Vagina (tissue), 2 donors: ENCODE data around the gene ELAVL1. TPM values are rescaled to one million over a fixed set of nuclear protein-coding genes. Genes with fewer than 3 reads are reported as not detected.

ENCODE experiments used
- DNase-seq, 2 donors: peaks; one replicate each; pipeline ENCODE4 v3.0.0-alpha.2; 2017; ENCODE audit errors: extremely low spot score in 2 of 2
- H3K27ac ChIP-seq: fragments of 200-600 bp; sonication (generic); one replicate; pipeline ENCODE4 v1.5.1; 2019
- H3K27me3 ChIP-seq: fragments of 200-600 bp; sonication (generic); one replicate; pipeline ENCODE4 v1.5.1; 2019
- H3K36me3 ChIP-seq, 2 donors: fragments of 200-600 bp; sonication (generic); one replicate each; pipeline ENCODE4 v1.5.1; 2017 to 2019
- H3K4me1 ChIP-seq: fragments of 200-600 bp; sonication (generic); one replicate; pipeline ENCODE4 v1.5.1; 2019
- H3K4me3 ChIP-seq, 2 donors: fragments of 200-600 bp; sonication (generic); 1 replicate in 1 of 2; 2 replicates in 1 of 2; pipeline ENCODE4 v1.5.1; 2016 to 2019
- H3K9me3 ChIP-seq: fragments of 200-600 bp; sonication (generic); one replicate; pipeline ENCODE4 v1.5.1; 2019
- CTCF ChIP-seq, 3 experiments: fragments of 450-650 bp in 2 of 3; fragments of 200-600 bp in 1 of 3; sonication (generic) in 1 of 3; IDR thresholded peaks; one replicate each; pipeline ENCODE4 v1.5.1; 2017 to 2019; ENCODE audit warnings: antibody characterized with exemption in 3 of 3, mild to moderate bottlenecking in 2 of 3, moderate library complexity in 2 of 3
- POLR2A ChIP-seq, 2 donors: fragments of 450-650 bp; IDR thresholded peaks; one replicate each; pipeline ENCODE4 v1.6.1; 2017; ENCODE audit warnings: antibody characterized with exemption in 2 of 2, mild to moderate bottlenecking in 2 of 2, moderate library complexity in 2 of 2
- POLR2AphosphoS5 ChIP-seq, 2 donors: sonication (generic); formaldehyde crosslinking; IDR thresholded peaks; one replicate each; pipeline ENCODE4 v1.9.0; 2017; ENCODE audit warnings: antibody characterized with exemption in 2 of 2, mild to moderate bottlenecking in 2 of 2, low read depth in 1 of 2; ENCODE audit not compliant: insufficient read depth in 1 of 2
- intact Hi-C: fragments of 100-400 bp; cut with DNase I; formaldehyde crosslinking; loops from one replicate; pipeline ENCODE4 v1.15.1; 2023
- total RNA-seq: library from RNA; depleted of rRNA; stranded (reverse); fragments of >200 nt; gene quantifications from one replicate; pipeline ENCODE4 v1.2.3, GENCODE V29; 2016

Gene ELAVL1
- total RNA-seq, 1 donor from 2014 or later = 40.5 TPM

- Histone ChIP-seq H3K4me1 (peaks cover 31% of the 10 kb centered on the region), H3K9me3 (no peaks in the 10 kb centered on the region), H3K27ac (no peak overlapping the region), H3K4me3 (no peak overlapping the region), H3K27me3 (no peaks in the 10 kb centered on the region), H3K36me3 (peaks cover 0 to 41% of the 10 kb centered on the region in 2 donors)
- TF ChIP-seq CTCF (IDR thresholded peaks at IDR 0.05) = no peak
- no peak for TF ChIP-seq POLR2A (IDR thresholded peaks at IDR 0.05)
- TF ChIP-seq POLR2AphosphoS5 (IDR thresholded peaks at IDR 0.05; ENCODE audit: insufficient read depth in 1 of 2, low read depth in 1 of 2) = no peak
- intact Hi-C loops = loop anchor here (10.0 kb wide), 1 partner anchor 91 kb away; the partner anchor contains the start of gene ELAVL1
- no peak for DNase-seq
Measured at GRCh38 chr19:7913652-7914051, 91.8 kb downstream of the ELAVL1 start.

GRCh38 chr19:7912697-7913564 lies 92.5 kb downstream of the ELAVL1 start:
- Histone ChIP-seq H3K36me3 (peaks cover 0 to 41% of the 10 kb centered on the region in 2 donors), H3K4me1 (peaks cover 30% of the 10 kb centered on the region), H3K27me3 (no peaks in the 10 kb centered on the region), H3K9me3 (no peaks in the 10 kb centered on the region), H3K27ac (no peak overlapping the region), H3K4me3 (no peak overlapping the region)
- intact Hi-C loops = loop anchor here (10.0 kb wide), 1 partner anchor 92 kb away; the partner anchor contains the start of gene ELAVL1
- no peak for DNase-seq
- TF ChIP-seq POLR2A (IDR thresholded peaks at IDR 0.05) (no peak), POLR2AphosphoS5 (IDR thresholded peaks at IDR 0.05; ENCODE audit: insufficient read depth in 1 of 2, low read depth in 1 of 2) (no peak), CTCF (IDR thresholded peaks at IDR 0.05) (no peak)

DNA sequence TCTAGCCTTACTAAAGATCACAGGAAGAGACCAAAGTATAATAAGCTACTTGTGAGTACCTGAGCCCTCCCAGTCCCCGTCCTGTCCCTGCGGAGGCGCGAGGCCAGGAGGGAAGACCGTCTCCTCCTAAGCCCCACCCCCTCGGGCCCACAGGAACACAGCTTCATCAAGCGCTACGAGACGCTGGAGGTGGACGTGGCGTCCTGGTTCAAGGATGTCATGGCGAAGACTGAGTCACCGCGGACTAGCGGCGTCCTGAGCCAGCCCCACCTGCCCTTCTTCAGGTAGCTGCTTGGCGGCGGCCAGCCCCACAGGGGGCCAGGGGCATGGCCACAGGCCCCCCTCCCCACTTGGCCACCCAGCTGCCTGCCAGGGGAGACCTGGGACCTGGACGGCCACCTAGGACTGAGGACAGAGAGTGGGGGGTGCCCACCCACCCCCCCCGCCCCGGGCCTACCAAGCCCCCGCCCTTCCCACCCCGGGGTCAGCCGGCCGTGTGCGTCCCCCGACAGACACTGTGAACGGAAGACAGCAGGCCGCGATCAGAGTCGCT lies 93.2 kb downstream of the ELAVL1 start:
- H3K36me3 ChIP-seq = peaks cover 0 to 41% of the 10 kb centered on the region in 2 donors
- H3K27ac ChIP-seq = no peak overlapping the region
- no peaks in the 10 kb centered on the region for H3K27me3 ChIP-seq
- DNase-seq = no peak
- H3K4me1 ChIP-seq = peaks cover 30% of the 10 kb centered on the region
- intact Hi-C loops = loop anchor here (10.0 kb wide), 1 partner anchor 93 kb away; the partner anchor contains the start of gene ELAVL1
- no peaks in the 10 kb centered on the region for H3K9me3 ChIP-seq
- TF ChIP-seq CTCF (IDR thresholded peaks at IDR 0.05) = no peak
- no peak for TF ChIP-seq POLR2A (IDR thresholded peaks at IDR 0.05)
- TF ChIP-seq POLR2AphosphoS5 (IDR thresholded peaks at IDR 0.05; ENCODE audit: insufficient read depth in 1 of 2, low read depth in 1 of 2) = no peak
- H3K4me3 ChIP-seq = no peak overlapping the region

DNA sequence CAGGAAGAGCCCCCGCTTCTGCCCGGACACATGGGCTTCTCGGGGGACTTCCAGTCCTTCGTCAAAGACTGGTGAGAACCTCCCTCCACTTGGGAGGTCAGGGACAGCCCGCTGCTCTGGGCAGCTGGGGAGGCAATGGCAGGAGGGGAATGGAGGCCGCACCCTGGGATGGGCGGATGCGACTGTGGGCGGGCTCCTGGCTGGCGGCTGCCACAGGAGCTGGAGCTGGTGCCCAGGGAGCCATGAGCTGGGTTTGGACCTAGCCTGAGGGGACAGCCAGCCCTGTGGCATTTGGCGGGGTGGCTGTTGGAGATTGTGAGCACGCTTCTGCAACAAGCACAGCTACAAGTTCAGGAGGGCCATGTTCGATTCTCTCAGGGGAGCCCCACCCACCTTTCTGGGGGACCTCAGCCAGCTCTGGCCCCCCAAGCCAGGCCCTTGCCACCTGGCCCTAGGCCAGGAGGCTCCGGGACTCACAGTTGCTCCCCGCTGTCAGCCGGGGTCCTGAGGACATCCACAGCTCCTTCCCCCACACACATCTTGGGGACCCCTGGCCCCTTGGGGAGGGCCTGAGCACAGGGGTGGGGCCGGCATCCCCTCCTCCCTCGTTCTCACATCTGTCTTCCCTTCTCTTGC lies 93.8 kb downstream of the ELAVL1 start:
- Histone ChIP-seq H3K9me3 (no peaks in the 10 kb centered on the region), H3K27me3 (no peaks in the 10 kb centered on the region), H3K4me3 (no peak overlapping the region), H3K27ac (no peak overlapping the region), H3K36me3 (peaks cover 0 to 41% of the 10 kb centered on the region in 2 donors), H3K4me1 (peaks cover 31% of the 10 kb centered on the region)
- TF ChIP-seq CTCF (IDR thresholded peaks at IDR 0.05) = no peak
- TF ChIP-seq POLR2A (IDR thresholded peaks at IDR 0.05) = no peak
- no peak for TF ChIP-seq POLR2AphosphoS5 (IDR thresholded peaks at IDR 0.05; ENCODE audit: insufficient read depth in 1 of 2, low read depth in 1 of 2)
- DNase-seq = no peak
- intact Hi-C loops = loop anchor here (10.0 kb wide), 1 partner anchor 93 kb away; the partner anchor contains the start of gene ELAVL1
